Measurements from ENCODE around the gene PLS1.

DNA sequence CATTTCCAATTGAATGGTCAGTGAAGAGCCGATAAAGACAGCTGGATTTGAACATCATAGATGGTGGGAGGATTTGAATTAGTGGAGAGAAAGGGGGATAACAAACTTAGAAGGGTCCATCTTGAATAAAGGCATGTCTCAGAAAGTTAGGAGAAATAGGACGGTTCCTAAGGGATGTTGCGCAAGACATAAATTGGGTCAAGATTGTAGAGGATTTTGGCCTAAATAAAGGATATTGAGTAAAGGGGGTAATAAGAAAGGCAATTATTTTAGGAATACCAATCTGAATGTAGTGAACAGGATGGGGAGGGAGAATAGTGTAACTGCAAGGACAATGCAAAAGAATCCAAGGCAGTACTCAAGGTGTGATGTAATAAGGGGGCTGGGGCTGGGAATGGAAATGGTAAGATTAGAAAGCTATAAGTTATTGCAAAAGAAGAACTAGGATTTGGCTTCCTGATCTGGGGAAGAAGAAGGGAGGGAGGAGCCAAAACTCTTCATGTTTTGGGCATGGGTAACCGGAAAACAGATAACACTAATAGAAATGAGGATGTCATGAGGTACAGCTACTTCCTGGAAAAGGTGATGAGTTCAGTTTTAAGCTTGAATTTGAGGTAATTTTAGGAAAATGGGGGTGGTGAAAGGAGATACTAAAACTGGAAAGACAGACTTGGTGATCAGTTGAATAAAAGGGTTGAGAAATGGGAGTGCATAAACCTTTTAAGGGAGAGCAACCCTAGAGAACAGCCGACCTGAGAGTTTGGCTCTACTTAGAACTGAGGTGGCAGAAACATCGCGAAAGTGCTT, 110.3 kb downstream of the PLS1 start:
- TF ChIP-seq, protein P1, sequence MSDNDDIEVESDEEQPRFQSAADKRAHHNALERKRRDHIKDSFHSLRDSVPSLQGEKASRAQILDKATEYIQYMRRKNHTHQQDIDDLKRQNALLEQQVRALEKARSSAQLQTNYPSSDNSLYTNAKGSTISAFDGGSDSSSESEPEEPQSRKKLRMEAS (IDR thresholded peaks at IDR 0.05) = no peak
- TF ChIP-seq CBX3 (IDR thresholded peaks at IDR 0.05; ENCODE audit: low read depth) (no peak), POLR2A (IDR thresholded peaks at IDR 0.05; ENCODE audit: borderline replicate concordance, extremely low read depth, insufficient read depth, insufficient read length) (no peak), EZH2 (IDR thresholded peaks at IDR 0.05) (no peak), ZNF274 (IDR thresholded peaks at IDR 0.05; ENCODE audit: low read depth, low read length) (no peak), RAD21 (IDR thresholded peaks at IDR 0.05; ENCODE audit: low read depth) (no peak), POLR2AphosphoS5 (IDR thresholded peaks at IDR 0.05; ENCODE audit: low read depth, low read length) (no peak)
- TF ChIP-seq, protein P2, sequence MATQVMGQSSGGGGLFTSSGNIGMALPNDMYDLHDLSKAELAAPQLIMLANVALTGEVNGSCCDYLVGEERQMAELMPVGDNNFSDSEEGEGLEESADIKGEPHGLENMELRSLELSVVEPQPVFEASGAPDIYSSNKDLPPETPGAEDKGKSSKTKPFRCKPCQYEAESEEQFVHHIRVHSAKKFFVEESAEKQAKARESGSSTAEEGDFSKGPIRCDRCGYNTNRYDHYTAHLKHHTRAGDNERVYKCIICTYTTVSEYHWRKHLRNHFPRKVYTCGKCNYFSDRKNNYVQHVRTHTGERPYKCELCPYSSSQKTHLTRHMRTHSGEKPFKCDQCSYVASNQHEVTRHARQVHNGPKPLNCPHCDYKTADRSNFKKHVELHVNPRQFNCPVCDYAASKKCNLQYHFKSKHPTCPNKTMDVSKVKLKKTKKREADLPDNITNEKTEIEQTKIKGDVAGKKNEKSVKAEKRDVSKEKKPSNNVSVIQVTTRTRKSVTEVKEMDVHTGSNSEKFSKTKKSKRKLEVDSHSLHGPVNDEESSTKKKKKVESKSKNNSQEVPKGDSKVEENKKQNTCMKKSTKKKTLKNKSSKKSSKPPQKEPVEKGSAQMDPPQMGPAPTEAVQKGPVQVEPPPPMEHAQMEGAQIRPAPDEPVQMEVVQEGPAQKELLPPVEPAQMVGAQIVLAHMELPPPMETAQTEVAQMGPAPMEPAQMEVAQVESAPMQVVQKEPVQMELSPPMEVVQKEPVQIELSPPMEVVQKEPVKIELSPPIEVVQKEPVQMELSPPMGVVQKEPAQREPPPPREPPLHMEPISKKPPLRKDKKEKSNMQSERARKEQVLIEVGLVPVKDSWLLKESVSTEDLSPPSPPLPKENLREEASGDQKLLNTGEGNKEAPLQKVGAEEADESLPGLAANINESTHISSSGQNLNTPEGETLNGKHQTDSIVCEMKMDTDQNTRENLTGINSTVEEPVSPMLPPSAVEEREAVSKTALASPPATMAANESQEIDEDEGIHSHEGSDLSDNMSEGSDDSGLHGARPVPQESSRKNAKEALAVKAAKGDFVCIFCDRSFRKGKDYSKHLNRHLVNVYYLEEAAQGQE (IDR thresholded peaks at IDR 0.05; ENCODE audit: low read depth) = no peak
- TF ChIP-seq, protein P3, sequence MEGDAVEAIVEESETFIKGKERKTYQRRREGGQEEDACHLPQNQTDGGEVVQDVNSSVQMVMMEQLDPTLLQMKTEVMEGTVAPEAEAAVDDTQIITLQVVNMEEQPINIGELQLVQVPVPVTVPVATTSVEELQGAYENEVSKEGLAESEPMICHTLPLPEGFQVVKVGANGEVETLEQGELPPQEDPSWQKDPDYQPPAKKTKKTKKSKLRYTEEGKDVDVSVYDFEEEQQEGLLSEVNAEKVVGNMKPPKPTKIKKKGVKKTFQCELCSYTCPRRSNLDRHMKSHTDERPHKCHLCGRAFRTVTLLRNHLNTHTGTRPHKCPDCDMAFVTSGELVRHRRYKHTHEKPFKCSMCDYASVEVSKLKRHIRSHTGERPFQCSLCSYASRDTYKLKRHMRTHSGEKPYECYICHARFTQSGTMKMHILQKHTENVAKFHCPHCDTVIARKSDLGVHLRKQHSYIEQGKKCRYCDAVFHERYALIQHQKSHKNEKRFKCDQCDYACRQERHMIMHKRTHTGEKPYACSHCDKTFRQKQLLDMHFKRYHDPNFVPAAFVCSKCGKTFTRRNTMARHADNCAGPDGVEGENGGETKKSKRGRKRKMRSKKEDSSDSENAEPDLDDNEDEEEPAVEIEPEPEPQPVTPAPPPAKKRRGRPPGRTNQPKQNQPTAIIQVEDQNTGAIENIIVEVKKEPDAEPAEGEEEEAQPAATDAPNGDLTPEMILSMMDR (IDR thresholded peaks at IDR 0.05 in 2 of 3, conservative IDR thresholded peaks at IDR 0.05 in 1 of 3; ENCODE audit: borderline replicate concordance in 1 of 3, insufficient read depth in 1 of 3, low read depth in 2 of 3, low read length in 2 of 3) = no peak
- TF ChIP-seq, protein P4, sequence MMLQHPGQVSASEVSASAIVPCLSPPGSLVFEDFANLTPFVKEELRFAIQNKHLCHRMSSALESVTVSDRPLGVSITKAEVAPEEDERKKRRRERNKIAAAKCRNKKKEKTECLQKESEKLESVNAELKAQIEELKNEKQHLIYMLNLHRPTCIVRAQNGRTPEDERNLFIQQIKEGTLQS (IDR thresholded peaks at IDR 0.05) = no peak

Data from HCT116 (cell line).